ENCODE measurements around the gene TRMT112. TPM values are rescaled to one million over a fixed set of nuclear protein-coding genes. Genes with fewer than 3 reads are reported as not detected.

TRMT112 gene
- total and polyA plus RNA-seq, 4 donors = 52.5 to 137 (median 131) TPM

GRCh38 chr11:64348383-64349024, 31.1 kb upstream of the TRMT112 start:
- Histone ChIP-seq H3K36me3 (ENCODE audit: control insufficient read depth in 4 of 4, insufficient read depth in 3 of 4, low read depth in 1 of 4, low read length in 3 of 4) (no peaks in the 10 kb centered on the region), H3K9ac (ENCODE audit: low read depth in 1 of 2, low read length in 2 of 2) (no peak overlapping the region), H3K27me3 (ENCODE audit: control insufficient read depth in 4 of 4, insufficient read depth in 4 of 4, low read length in 3 of 4) (no peaks in the 10 kb centered on the region), H3K4me1 (ENCODE audit: control insufficient read depth in 4 of 4, insufficient read depth in 4 of 4, low read length in 3 of 4) (peaks cover 0 to 2% (median under 1%) of the 10 kb centered on the region in 4 donors), H3K4me3 (ENCODE audit: low read depth in 1 of 3, low read length in 3 of 3) (no peak overlapping the region), H3K9me3 (ENCODE audit: control insufficient read depth in 4 of 4, low read length in 3 of 4) (no peaks in the 10 kb centered on the region), H3K27ac (ENCODE audit: low read depth in 1 of 2, low read length in 2 of 2) (no peak overlapping the region)
- DNase-seq (ENCODE audit: low spot score) = no peak
- 80% methylated on average over 14 of the region's 14 CpGs for WGBS
- TF ChIP-seq SP1 (IDR thresholded peaks at IDR 0.05) = no peak
- TF ChIP-seq JUND (IDR thresholded peaks at IDR 0.05) = peak in 1 of 2 donors; percentile 64

- Histone ChIP-seq H3K4me1 (ENCODE audit: control insufficient read depth in 4 of 4, insufficient read depth in 4 of 4, low read length in 3 of 4) (peaks cover 0 to 6% (median 2%) of the 10 kb centered on the region in 4 donors), H3K9me3 (ENCODE audit: control insufficient read depth in 4 of 4, low read length in 3 of 4) (no peaks in the 10 kb centered on the region), H3K4me3 (ENCODE audit: low read depth in 1 of 3, low read length in 3 of 3) (no peak overlapping the region), H3K36me3 (ENCODE audit: control insufficient read depth in 4 of 4, insufficient read depth in 3 of 4, low read depth in 1 of 4, low read length in 3 of 4) (no peaks in the 10 kb centered on the region), H3K9ac (ENCODE audit: low read depth in 1 of 2, low read length in 2 of 2) (no peak overlapping the region), H3K27ac (ENCODE audit: low read depth in 1 of 2, low read length in 2 of 2) (no peak overlapping the region), H3K27me3 (ENCODE audit: control insufficient read depth in 4 of 4, insufficient read depth in 4 of 4, low read length in 3 of 4) (no peaks in the 10 kb centered on the region)
- WGBS = 92% methylated on average over 12 of the region's 12 CpGs
- no peak for TF ChIP-seq ZBTB33 (IDR thresholded peaks at IDR 0.05)
- no peak for TF ChIP-seq NR2F2 (IDR thresholded peaks at IDR 0.05)
- TF ChIP-seq CTCF (IDR thresholded peaks at IDR 0.05; ENCODE audit: low read depth, low read length, missing input control) = no peak
- no peak for TF ChIP-seq REST (IDR thresholded peaks at IDR 0.05)
- TF ChIP-seq RXRA (IDR thresholded peaks at IDR 0.05) = no peak
- no peak for TF ChIP-seq RAD21 (IDR thresholded peaks at IDR 0.05)
- TF ChIP-seq EGR1 (IDR thresholded peaks at IDR 0.05; ENCODE audit: low read depth in 2 of 2) = no peak
- TF ChIP-seq JUND (IDR thresholded peaks at IDR 0.05) = no peak
- TF ChIP-seq FOXA1 (IDR thresholded peaks at IDR 0.05) = no peak
- TF ChIP-seq FOXA2 (IDR thresholded peaks at IDR 0.05) = no peak
- no peak for TF ChIP-seq ATF3 (IDR thresholded peaks at IDR 0.05)
- TF ChIP-seq HNF4A (conservative IDR thresholded peaks at IDR 0.05) = no peak
- TF ChIP-seq YY1 (IDR thresholded peaks at IDR 0.05) = no peak
- TF ChIP-seq SP1 (IDR thresholded peaks at IDR 0.05) = no peak
- DNase-seq (ENCODE audit: low spot score) = no peak
Observed at GRCh38 chr11:64347193-64347867, 30.0 kb upstream of the TRMT112 start.

Data from liver (tissue), 9 donors.